Measurements from ENCODE around the gene FAM83F. TPM values are rescaled to one million over a fixed set of nuclear protein-coding genes. Genes with fewer than 3 reads are reported as not detected.

The FAM83F gene
- total RNA-seq, 1 donor from 2014 or later = 0.13 TPM

- H3K27me3 Mint-ChIP-seq = peaks cover 22% of the 10 kb centered on the region
- POLR2A ChIA-PET = no interaction called here
- intact Hi-C loops (cut with micrococcal nuclease) = no loop called here
- no peak overlapping the region for H3K27ac Mint-ChIP-seq
- DNase-seq (no peak), ATAC-seq (ENCODE audit: low read depth) (no peak)
- H3K36me3 Mint-ChIP-seq (ENCODE audit: low read depth) = no peaks in the 10 kb centered on the region
- H3K4me1 Mint-ChIP-seq = no peaks in the 10 kb centered on the region
- no peak for TF ChIP-seq CTCF (IDR thresholded peaks at IDR 0.05)
- no peaks in the 10 kb centered on the region for H3K9me3 Mint-ChIP-seq
- H3K4me3 Mint-ChIP-seq = no peak overlapping the region
- CTCF ChIA-PET = no interaction called here
Measured at GRCh38 chr22:40002935-40003715, 8.4 kb downstream of the FAM83F start.

GRCh38 chr22:40004836-40005235, 10.1 kb downstream of the FAM83F start:
- no peak for TF ChIP-seq CTCF (IDR thresholded peaks at IDR 0.05)
- no peak overlapping the region for H3K4me3 Mint-ChIP-seq
- intact Hi-C loops (cut with micrococcal nuclease) = no loop called here
- H3K27ac Mint-ChIP-seq = no peak overlapping the region
- H3K36me3 Mint-ChIP-seq (ENCODE audit: low read depth) = no peaks in the 10 kb centered on the region
- ChIA-PET CTCF (no interaction called here), POLR2A (no interaction called here)
- H3K4me1 Mint-ChIP-seq = no peaks in the 10 kb centered on the region
- ATAC-seq (ENCODE audit: low read depth) = no peak
- no peaks in the 10 kb centered on the region for H3K9me3 Mint-ChIP-seq
- no peak for DNase-seq
- peaks cover 31% of the 10 kb centered on the region for H3K27me3 Mint-ChIP-seq

- no peak for TF ChIP-seq CTCF (IDR thresholded peaks at IDR 0.05)
- Mint-ChIP-seq H3K27ac (no peak overlapping the region), H3K4me3 (no peak overlapping the region), H3K27me3 (peaks cover 41% of the 10 kb centered on the region), H3K36me3 (ENCODE audit: low read depth) (no peaks in the 10 kb centered on the region), H3K4me1 (no peaks in the 10 kb centered on the region), H3K9me3 (no peaks in the 10 kb centered on the region)
- ChIA-PET CTCF (no interaction called here), POLR2A (no interaction called here)
- intact Hi-C loops (cut with micrococcal nuclease) = no loop called here
- no peak for DNase-seq
- no peak for ATAC-seq (ENCODE audit: low read depth)
Measured at GRCh38 chr22:40006641-40007040, 11.9 kb downstream of the FAM83F start.

GRCh38 chr22:40007853-40008710, 13.3 kb downstream of the FAM83F start:
- no peak for TF ChIP-seq CTCF (IDR thresholded peaks at IDR 0.05)
- no peak for DNase-seq
- Mint-ChIP-seq H3K4me1 (no peaks in the 10 kb centered on the region), H3K27ac (no peak overlapping the region), H3K27me3 (peaks cover 47% of the 10 kb centered on the region), H3K4me3 (no peak overlapping the region), H3K9me3 (no peaks in the 10 kb centered on the region), H3K36me3 (ENCODE audit: low read depth) (no peaks in the 10 kb centered on the region)
- POLR2A ChIA-PET = no interaction called here
- intact Hi-C loops (cut with micrococcal nuclease) = no loop called here
- ATAC-seq (ENCODE audit: low read depth) = no peak
- CTCF ChIA-PET = interaction anchor here (1.0 kb wide), 1 partner anchor 29 kb away, joined by 3 read pairs; no protein-coding TSS in a partner anchor

GRCh38 chr22:40008726-40009291, 14.1 kb downstream of the FAM83F start:
- Mint-ChIP-seq H3K27ac (no peak overlapping the region), H3K36me3 (ENCODE audit: low read depth) (no peaks in the 10 kb centered on the region)

More at GRCh38 chr22:40008726-40009291, 14.1 kb downstream of the FAM83F start:
- ATAC-seq (ENCODE audit: low read depth) (no peak), DNase-seq (no peak)
- POLR2A ChIA-PET = no interaction called here
- intact Hi-C loops (cut with micrococcal nuclease) = no loop called here
- CTCF ChIA-PET = interaction anchor here (1.0 kb wide), 1 partner anchor 28 kb away, joined by 3 read pairs; no protein-coding TSS in a partner anchor
- Mint-ChIP-seq H3K9me3 (no peaks in the 10 kb centered on the region), H3K4me3 (no peak overlapping the region), H3K4me1 (no peaks in the 10 kb centered on the region), H3K27me3 (peaks cover 51% of the 10 kb centered on the region)
- no peak for TF ChIP-seq CTCF (IDR thresholded peaks at IDR 0.05)
